Hepatocyte (in vitro differentiated cells): ENCODE measurements around the gene PGM1.

Experiments
- CTCF ChIP-seq: fragments of 200-600 bp; sonication (generic); IDR thresholded peaks from 2 replicates; pipeline ENCODE4 v1.5.1; 2016; ENCODE audit warnings: antibody characterized with exemption, mild to moderate bottlenecking; ENCODE audit not compliant: poor library complexity
- EZH2phosphoT487 ChIP-seq: fragments of 200-600 bp; sonication (generic); IDR thresholded peaks from one replicate; pipeline ENCODE4 v1.6.1; 2018; ENCODE audit warnings: antibody characterized with exemption, mild to moderate bottlenecking, low read depth, moderate library complexity; ENCODE audit not compliant: unreplicated experiment, severe bottlenecking

- no peak for TF ChIP-seq CTCF
- no peak for TF ChIP-seq EZH2phosphoT487
These were observed 85.9 kb downstream of the PGM1 start for GRCh38 chr1:63679076-63679475.
